Suprapubic skin (tissue), 4 donors: ENCODE measurements around the gene ATF1. TPM values are rescaled to one million over a fixed set of nuclear protein-coding genes. Genes with fewer than 3 reads are reported as not detected.
A peak's percentile ranks its signal among the peaks of the same experiment; 100 is the strongest.

ENCODE experiments used
- DNase-seq, 2 donors: peaks; one replicate each; pipeline ENCODE4 v3.0.0-alpha.2; 2019; ENCODE audit warnings: low spot score in 2 of 2
- H3K27ac ChIP-seq: fragments of 200-600 bp; sonication (generic); one replicate; pipeline ENCODE4 v1.5.1; 2019
- H3K27me3 ChIP-seq: fragments of 200-600 bp; sonication (generic); one replicate; pipeline ENCODE4 v1.5.1; 2019
- H3K36me3 ChIP-seq: fragments of 200-600 bp; sonication (generic); one replicate; pipeline ENCODE4 v1.5.1; 2019
- H3K4me1 ChIP-seq: fragments of 200-600 bp; sonication (generic); one replicate; pipeline ENCODE4 v1.5.1; 2019
- H3K4me3 ChIP-seq: fragments of 200-600 bp; sonication (generic); one replicate; pipeline ENCODE4 v1.5.1; 2019; ENCODE audit warnings: mild to moderate bottlenecking
- H3K9me3 ChIP-seq: fragments of 200-600 bp; sonication (generic); one replicate; pipeline ENCODE4 v1.5.1; 2019
- EP300 ChIP-seq: sonication (generic); formaldehyde crosslinking; IDR thresholded peaks from one replicate; pipeline ENCODE4 v1.6.1; 2017; ENCODE audit warnings: antibody characterized with exemption
- POLR2A ChIP-seq, 2 donors: fragments of 450-650 bp; IDR thresholded peaks; one replicate each; pipeline ENCODE4 v1.6.1; 2017; ENCODE audit warnings: antibody characterized with exemption in 2 of 2, mild to moderate bottlenecking in 2 of 2, moderate library complexity in 2 of 2
- POLR2AphosphoS5 ChIP-seq, 3 donors: sonication (generic); formaldehyde crosslinking; IDR thresholded peaks; one replicate each; pipeline ENCODE4 v1.6.1; 2017; ENCODE audit warnings: antibody characterized with exemption in 3 of 3
- WGBS: methylation state at CpG from one replicate; pipeline ENCODE4 v1.1.5; 2018; 5-methylcytosine and 5-hydroxymethylcytosine counted together
- total RNA-seq, 4 donors: library from RNA; depleted of rRNA; stranded (reverse); fragments of >200 nt; gene quantifications; one replicate each; pipeline ENCODE4 v1.1.0, GENCODE V29; 2016
- TF ChIP-seq, protein P1 (sequence below), 2 donors: fragments of 200-600 bp in 1 of 2; fragments of 450-650 bp in 1 of 2; sonication (generic) in 1 of 2; IDR thresholded peaks; one replicate each; pipeline ENCODE4 v1.5.1; 2016 to 2019; ENCODE audit warnings: antibody characterized with exemption in 2 of 2, mild to moderate bottlenecking in 1 of 2, moderate library complexity in 1 of 2

Gene ATF1
- total RNA-seq, 4 donors from 2014 or later, result 14.8 to 32.6 (median 18.8) TPM

DNA sequence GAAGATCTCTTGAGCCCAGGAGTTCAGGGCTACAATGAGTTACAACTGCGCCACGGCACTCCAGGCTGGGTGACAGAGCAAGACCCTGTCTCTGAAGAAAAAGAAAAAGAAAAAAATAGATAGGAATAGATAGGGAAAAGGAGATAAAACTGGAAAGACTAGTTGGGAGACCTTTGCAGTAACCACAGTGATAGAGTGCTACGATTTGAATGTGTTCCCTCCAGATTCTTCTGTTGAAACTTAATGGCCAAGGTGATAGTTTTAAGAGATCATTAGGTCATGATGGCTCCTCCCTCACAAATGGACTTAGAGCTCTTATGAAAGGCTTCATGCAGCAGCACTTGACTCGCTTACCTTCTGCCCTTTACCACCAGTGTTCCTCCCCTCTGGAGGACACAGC, 13.5 kb upstream of the ATF1 start:
- H3K4me3 ChIP-seq, result no peak overlapping the region
- H3K4me1 ChIP-seq, result no peaks in the 10 kb centered on the region
- H3K9me3 ChIP-seq, result no peaks in the 10 kb centered on the region
- peaks cover 25% of the 10 kb centered on the region for H3K36me3 ChIP-seq
- no peaks in the 10 kb centered on the region for H3K27me3 ChIP-seq
- DNase-seq, result no peak
- TF ChIP-seq, protein P1, sequence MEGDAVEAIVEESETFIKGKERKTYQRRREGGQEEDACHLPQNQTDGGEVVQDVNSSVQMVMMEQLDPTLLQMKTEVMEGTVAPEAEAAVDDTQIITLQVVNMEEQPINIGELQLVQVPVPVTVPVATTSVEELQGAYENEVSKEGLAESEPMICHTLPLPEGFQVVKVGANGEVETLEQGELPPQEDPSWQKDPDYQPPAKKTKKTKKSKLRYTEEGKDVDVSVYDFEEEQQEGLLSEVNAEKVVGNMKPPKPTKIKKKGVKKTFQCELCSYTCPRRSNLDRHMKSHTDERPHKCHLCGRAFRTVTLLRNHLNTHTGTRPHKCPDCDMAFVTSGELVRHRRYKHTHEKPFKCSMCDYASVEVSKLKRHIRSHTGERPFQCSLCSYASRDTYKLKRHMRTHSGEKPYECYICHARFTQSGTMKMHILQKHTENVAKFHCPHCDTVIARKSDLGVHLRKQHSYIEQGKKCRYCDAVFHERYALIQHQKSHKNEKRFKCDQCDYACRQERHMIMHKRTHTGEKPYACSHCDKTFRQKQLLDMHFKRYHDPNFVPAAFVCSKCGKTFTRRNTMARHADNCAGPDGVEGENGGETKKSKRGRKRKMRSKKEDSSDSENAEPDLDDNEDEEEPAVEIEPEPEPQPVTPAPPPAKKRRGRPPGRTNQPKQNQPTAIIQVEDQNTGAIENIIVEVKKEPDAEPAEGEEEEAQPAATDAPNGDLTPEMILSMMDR (IDR thresholded peaks at IDR 0.05), result no peak
- TF ChIP-seq POLR2A (IDR thresholded peaks at IDR 0.05), result no peak
- TF ChIP-seq POLR2AphosphoS5 (IDR thresholded peaks at IDR 0.05), result no peak
- no peak for TF ChIP-seq EP300
- no peak overlapping the region for H3K27ac ChIP-seq
- WGBS, result 85% methylated on average over 4 of the region's 4 CpGs

DNA sequence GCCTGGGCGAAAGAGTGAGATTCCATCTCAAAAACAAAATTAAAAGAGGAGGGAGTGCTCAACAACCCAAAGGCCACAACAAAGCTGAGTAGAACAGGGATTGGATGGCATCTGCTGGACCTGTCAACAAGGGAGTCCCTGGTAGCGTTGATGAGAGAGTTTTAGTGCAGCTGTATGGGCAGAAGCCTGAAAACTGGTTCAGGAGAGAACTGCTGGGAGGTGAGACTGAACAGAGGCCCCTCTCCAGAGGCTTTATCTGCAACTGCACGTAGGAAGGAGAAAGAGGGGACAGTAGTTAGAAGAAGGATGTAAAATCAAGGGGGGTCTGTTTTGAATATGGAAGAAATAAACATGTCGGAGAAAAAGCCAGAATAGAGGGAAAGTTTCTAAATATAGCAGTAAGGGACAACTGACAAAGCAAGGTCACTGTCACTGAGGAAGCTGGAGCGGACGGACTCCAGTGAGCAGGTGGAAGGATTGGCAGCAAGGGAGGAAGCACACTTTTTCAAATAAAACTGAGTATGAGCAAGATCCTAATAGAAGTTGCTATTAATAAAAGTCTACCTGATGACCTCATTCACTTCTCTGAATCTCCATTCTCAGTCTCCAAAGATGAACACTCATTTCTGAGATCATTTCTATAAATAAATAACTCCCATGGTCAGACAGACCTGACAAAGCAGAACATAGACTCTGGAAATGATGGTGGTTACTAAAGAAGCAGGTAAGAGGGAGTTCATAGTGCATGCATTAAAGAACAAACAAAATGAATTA, 11.8 kb upstream of the ATF1 start:
- H3K4me3 ChIP-seq, result no peak overlapping the region
- H3K36me3 ChIP-seq, result peaks cover 9% of the 10 kb centered on the region
- H3K27me3 ChIP-seq, result no peaks in the 10 kb centered on the region
- no peak for DNase-seq
- H3K9me3 ChIP-seq, result no peaks in the 10 kb centered on the region
- no peak for TF ChIP-seq POLR2A (IDR thresholded peaks at IDR 0.05)
- no peak for TF ChIP-seq EP300
- TF ChIP-seq, protein P1 (IDR thresholded peaks at IDR 0.05), result no peak
- no peak for TF ChIP-seq POLR2AphosphoS5 (IDR thresholded peaks at IDR 0.05)
- no peaks in the 10 kb centered on the region for H3K4me1 ChIP-seq
- 87% methylated on average over 6 of the region's 6 CpGs for WGBS
- no peak overlapping the region for H3K27ac ChIP-seq

DNA sequence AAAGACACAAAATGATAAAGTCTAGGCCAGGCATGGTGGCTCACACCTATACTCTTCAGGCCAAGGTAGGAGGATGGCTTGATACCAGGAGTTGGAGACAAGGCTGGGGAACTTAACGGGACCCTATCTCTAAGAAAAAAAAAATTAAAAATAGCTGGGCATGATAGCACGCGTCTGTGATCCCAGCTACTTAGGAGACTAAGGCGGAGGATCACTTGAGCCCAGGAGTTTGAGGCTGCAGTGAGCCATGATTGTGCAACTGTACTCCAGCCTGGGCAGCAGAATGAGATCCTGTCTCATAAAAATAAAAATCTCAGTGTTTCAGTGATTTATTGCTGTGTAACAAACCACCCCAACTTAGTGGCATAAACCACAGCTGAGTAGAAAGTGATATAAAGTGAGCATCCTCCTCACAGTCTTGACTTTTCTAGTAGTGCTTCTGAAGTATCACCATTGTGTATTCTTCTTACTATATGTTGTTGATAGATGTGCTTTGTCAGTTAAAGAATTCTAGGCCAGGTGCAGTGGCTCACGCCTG, 10.6 kb upstream of the ATF1 start:
- TF ChIP-seq, protein P1 (IDR thresholded peaks at IDR 0.05), result no peak
- TF ChIP-seq POLR2AphosphoS5 (IDR thresholded peaks at IDR 0.05), result no peak
- TF ChIP-seq EP300, result no peak
- TF ChIP-seq POLR2A (IDR thresholded peaks at IDR 0.05), result no peak
- no peak overlapping the region for H3K27ac ChIP-seq
- 79% methylated on average over 5 of the region's 5 CpGs for WGBS

DNA sequence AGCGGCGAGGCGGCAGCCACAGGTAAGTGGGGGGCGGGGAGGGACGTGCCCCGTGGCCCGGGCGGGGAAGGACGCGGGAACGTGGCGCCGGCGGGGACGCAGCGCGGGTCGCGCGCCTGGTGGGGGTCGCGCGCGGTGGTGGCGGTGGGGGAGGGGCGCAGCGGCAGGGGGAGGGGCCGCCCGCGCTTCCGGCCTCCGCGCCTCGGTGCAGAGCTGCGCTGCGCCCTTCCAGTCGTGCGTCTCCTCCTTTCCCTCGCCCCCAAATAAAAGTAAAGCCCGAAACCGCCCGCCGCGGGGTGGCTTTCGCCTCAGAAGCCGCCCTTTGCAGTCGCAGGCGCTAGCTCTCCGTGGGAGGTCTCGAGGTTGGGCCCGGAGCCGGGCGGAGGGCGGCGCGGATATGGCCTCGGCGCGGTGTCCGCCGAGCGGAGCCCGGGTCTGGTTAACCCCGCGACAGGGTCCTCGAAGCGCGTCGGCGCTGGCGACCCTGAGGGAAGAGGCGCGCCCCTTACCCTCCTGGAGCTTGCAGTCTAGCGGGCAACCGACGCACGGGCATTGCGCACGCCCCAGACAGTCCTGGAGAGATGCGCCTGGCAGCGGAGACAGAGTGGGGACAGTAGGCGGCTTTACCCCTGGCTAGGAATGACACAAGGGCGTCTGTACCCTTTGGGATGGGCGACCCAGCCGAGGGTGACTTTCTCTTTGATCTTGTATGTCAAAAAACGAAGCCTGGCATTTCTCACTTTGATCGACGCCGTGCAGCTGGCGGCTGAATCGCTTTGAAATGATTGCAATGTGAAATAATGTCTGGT, 589 bp downstream of the ATF1 start:
- TF ChIP-seq POLR2AphosphoS5 (IDR thresholded peaks at IDR 0.05) (no peak), POLR2A (IDR thresholded peaks at IDR 0.05) (no peak), EP300 (no peak)
- TF ChIP-seq, protein P1 (IDR thresholded peaks at IDR 0.05), result no peak
- peak overlapping the region; percentile 99 for H3K27ac ChIP-seq
- DNase-seq, result peak; percentile 77 to 81
- H3K4me3 ChIP-seq, result peak overlapping the region; percentile 92
- WGBS, result 0% methylated on average over 17 of the region's 91 CpGs
- no peaks in the 10 kb centered on the region for H3K36me3 ChIP-seq
- peaks cover 46% of the 10 kb centered on the region for H3K4me1 ChIP-seq
- H3K9me3 ChIP-seq, result no peaks in the 10 kb centered on the region
- H3K27me3 ChIP-seq, result no peaks in the 10 kb centered on the region

More for the DNA sequence above, 10.6 kb upstream of the ATF1 start:
- no peak for DNase-seq
- H3K4me1 ChIP-seq, result no peaks in the 10 kb centered on the region
- no peaks in the 10 kb centered on the region for H3K27me3 ChIP-seq
- no peaks in the 10 kb centered on the region for H3K36me3 ChIP-seq
- H3K4me3 ChIP-seq, result no peak overlapping the region
- no peaks in the 10 kb centered on the region for H3K9me3 ChIP-seq
